Stimulated activated CD8-positive, alpha-beta memory T cell treated with anti-CD3 and anti-CD28 coated beads, Interleukin-12 subunit alpha, Interleukin-12 subunit beta, amount 100 ng/mL, for 4 hours (primary cell): ENCODE measurements around the gene ZNF91.
"Not testable (repeated sequence)": the region's sequence is repeated elsewhere in the genome, so short reads cannot be mapped to it uniquely, and the experiment has no call there.

Experiments
- DNase-seq: peaks from one replicate; pipeline ENCODE4 v3.0.0-alpha.2; 2020; ENCODE audit warnings: low read depth

ZNF91 gene

DNA sequence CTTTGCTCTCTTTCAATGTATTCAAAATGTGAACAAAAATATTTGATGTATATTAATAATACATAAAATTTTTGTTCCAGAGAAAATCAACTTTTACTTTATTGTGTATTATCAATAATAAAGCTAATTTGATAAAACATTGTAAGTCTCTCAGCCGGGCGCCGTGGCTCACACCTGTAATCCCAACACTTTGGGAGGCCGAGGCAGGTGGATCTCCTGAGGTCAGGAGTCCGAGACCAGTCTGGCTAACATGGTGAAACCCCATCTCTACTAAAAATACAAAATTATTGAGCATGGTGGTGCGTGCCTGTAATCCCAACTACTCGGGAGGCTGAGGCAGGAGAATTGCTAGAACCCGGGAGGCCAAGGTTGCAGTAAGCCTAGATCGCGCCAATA, 449 bp upstream of the ZNF91 start:
- not testable (repeated sequence) for DNase-seq

DNA sequence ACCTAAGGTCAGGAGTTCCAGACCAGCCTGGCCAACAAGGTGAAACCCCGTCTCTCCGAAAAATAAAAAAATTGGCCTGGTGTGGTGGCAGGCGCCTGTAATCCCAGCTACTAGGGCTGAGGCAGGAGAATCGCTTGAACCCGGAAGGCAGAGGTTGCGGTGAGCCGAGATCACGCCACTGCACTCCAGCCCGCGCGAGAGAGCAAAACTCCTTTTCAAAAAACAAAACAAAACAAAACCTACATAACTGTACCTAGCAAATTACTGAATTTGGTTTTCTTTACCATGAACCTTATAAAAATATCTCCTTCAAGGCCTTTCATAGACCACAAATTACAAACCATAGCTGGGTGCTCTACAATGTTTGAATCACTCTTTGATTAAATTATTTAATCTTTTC, 760 bp downstream of the ZNF91 start:
- no peak for DNase-seq

DNA sequence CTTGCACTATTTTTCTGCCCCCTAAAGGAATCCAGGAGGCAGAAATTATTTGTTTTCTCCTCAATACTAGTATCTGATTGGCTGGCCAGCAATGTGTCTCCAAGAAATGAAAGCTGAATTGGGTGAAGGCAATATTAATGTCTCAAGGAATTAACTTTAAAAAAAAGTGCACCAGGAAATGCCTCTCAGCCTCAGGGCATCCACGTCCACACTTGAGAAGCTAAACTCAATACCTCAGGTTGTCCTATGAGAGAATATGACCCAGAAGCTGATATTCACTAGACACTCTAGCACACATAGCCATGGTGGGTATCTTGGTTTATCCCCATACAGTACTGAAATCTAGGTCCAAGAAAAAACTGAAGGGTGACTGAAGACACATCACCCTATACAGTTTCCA, 2.1 kb downstream of the ZNF91 start:
- no peak for DNase-seq

DNA sequence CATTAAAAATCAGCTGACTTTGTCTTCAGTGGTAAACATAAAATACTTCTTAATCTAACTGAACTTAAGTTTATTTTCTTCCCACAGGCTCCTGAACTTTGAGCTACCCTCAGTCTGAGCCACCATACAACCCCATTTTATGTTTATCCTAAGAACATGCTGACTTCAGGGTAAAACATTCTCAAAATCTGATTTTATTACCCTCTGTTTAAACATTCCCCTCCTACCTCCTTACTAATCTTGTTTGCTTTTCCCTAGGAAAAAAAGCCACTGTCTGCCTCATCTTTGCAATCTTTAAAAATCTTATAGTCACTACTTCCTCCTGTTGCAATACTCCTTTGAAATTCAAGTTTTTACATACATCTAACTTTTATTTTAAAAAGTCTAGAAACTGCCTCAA, 4.0 kb downstream of the ZNF91 start:
- DNase-seq, result no peak

DNA sequence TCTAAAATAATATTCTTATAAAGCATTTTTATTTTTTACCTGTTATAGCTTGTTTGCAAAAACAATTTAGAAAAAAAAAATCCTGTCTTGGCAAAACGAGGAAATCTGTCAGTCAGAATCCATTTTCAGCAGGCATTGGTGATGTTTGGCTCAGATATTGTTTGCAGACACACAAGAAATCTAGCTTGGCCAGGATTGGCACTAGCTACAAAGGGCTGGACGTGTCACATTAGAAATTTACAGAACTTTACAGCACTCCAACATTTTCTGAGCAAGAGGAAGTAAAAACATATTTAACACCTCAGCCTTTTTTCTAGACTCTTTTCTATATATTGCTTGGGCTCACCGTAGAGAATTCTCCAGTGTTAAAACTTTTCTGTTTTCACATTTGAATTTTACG, 9.9 kb downstream of the ZNF91 start:
- DNase-seq, result no peak

DNA sequence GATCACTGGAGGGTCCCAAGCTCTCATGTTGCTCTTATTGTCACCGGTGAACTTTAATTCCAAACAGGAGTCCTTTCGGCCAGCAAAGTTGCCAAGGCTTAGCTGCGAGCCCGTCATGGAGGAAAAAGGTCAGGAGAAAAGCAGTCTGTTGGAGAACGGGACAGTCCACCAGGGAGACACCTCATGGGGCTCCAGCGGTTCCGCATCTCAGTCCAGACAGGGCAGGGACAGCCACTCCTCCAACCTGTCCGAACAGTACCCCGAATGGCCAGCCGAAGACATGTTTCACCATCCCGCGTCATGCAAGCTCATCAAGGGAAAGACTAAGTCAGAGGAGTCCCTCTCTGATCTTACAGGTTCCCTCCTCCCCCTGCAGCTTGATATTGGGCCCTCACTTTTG, 10.4 kb downstream of the ZNF91 start:
- DNase-seq, result no peak

DNA sequence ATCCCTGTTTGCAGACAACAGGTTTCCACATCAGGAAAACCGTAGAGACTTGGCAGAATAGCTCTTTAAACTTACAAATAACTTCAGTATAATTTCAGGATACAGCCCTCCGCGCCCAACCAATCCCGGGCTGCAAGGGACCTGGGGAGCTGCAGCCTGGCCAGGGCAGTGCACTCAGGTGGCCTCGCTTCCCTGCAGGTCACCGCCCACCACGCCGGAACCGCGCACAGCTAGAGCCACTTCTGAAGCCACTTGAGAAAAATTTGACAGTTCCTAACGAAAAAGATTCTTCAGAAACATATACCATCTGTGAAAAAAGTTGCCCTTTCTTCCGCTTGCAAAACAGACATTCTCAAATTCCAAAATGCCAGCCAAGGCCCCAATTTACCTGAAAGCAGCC, 11.1 kb downstream of the ZNF91 start:
- DNase-seq, result no peak

DNA sequence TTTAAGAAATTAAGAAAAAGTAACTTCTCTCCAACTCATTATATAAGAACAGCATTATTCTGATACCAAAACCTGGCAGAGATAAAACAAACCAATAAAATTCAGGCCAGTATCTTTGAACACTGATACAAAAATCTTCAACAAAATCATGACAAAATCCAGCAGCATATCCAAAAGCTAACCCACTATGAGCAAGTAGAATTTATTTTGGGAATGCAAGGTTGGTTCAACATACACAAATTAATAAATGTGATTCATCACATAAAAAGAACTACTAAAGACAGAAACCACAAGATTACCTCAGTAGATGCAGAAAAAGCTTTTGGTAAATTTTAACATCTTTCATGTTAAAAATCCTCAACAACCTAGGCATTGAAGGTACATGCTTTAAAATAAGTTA, 12.3 kb downstream of the ZNF91 start:
- no peak for DNase-seq

DNA sequence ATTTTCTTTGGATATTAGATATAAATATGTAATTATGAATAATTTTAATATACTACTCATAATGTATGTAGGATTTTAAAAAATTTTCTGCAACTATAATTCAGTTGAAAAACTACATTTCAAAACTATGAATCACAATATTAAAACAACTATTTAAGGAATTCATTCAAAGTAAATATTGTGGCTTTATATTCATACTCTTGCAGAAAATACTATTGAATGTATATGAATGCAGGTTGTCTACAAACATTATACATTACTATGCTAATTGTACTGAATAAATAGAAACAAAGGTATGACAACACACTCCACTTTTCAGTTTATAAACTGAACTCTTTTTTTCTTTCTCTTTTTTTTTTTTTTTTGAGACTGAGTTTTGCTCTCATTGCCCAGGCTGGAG, 14.2 kb downstream of the ZNF91 start:
- no peak for DNase-seq

DNA sequence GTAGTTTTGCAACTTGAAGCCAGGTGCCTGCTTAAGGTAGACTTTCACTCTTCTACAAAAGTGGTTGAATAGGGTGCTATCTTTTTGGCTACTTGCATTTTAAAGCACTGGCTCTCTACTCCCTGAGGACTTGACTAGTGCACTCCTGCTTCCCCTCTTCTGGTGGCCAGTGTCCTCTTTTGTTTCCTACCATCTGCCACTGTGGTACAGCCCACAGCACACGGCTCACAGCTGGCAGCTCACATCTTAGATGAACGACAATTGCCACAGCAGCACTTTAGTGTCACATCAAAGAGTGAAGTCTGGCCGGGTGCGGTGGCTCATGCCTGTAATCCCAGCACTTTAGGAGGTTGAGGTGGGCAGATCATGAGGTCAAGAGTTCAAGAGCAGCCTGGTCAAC, 15.6 kb downstream of the ZNF91 start:
- not testable (repeated sequence) for DNase-seq

DNA sequence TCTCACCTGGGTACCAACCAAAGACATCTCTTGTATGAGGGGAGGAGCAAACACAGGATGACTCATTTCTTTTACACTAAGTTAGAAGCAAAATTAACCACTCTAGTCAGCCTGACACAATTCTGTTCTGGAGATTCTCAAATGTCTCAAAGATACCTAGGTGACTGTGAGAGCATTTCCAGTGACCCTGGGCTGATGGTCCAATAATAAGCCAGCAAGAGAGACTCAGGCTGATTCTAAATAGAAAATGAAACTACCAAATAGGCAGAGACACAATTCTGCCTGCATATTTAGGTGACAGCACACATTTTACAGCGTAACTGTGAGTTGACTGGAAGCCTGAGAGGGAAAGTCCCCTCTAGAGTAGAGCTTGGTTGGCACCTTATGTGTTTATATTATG, 16.3 kb downstream of the ZNF91 start:
- no peak for DNase-seq

DNA sequence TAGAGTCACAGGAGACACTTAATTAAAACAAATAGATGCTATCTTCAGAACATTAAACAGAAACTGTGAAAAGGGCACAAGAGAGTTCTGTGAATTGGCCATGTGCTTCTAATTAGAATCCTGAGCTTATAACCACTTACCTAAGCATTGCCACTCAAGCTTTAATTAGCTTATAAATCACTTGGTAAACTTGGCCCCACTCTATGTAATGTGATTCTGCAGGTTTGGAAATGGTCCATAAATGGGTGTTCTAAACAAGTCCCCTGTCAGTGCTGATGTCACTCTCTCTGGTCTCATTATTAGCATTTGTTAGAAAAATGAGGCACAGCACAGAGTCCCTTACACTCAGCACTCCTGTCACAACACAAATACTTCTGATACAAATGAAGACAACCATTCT, 18.0 kb downstream of the ZNF91 start:
- DNase-seq, result no peak

DNA sequence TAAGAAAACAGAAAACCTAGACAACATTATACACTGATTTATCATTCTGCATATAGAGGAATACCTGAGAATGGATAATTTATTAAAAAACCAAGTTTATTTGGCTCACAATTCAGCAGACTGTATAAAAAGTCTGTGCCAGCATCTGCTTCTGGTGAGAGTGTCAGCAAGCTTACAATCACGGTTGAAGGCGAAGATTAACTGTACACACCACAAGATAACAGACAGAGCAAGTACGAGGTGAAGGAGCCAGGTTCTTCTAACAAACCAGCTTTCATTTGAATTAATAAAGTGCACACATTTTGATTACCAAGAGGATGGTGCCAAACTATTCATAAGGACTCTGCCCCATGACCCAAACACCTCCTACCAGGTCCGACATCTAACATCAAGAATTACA, 28.8 kb downstream of the ZNF91 start:
- DNase-seq, result no peak

DNA sequence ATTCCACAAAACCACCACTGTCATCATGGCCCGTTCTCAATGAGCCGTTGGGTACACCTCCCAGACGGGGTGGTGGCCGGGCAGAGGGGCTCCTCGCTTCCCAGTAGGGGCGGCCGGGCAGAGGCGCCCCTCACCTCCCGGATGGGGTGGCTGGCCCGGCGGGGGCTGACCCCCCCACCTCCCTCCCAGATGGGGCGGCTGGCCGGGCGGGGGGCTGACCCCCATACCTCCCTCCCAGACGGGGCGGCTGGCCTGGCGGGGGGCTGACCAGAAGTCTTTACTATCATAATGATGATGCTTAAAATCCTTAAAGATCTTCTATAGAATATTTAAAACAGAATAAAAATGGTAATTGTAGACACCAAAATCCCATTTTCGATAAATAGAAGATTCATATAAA, 29.2 kb downstream of the ZNF91 start:
- DNase-seq, result not testable (repeated sequence)

DNA sequence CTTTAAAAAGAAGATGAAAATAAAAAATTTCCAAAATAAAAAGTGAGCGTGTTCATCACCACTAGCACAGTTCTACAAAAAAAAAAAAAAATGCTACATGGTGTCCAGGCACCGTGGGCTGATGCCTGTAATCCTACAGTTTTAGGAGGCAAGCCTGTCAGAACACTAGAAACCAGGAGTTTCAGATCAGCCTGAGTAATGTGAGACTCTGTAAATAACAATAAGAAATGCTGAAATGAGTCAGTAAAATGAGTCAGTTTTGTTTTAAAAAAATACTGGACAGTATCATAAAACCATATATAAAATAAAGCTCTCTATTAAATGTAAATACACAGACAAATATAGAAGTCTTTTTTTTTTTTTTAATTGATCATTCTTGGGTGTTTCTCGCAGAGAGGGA, 30.0 kb downstream of the ZNF91 start:
- no peak for DNase-seq

DNA sequence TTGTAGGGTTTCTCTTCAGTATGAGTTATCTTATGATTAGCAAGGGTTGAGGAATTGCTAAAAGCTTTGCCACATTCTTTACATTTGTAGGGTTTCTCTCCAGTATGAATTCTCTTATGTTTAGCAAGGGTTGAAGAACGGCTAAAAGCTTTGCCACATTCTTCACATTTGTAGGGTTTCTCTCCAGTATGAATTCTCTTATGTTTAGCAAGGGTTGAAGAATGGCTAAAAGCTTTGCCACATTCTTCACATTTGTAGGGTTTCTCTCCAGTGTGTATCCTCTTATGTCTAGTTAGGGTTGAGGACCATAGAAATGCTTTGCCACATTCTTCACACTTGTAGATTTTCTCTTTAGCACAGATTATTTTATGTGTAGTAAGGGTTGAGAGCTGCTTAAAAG, 33.4 kb downstream of the ZNF91 start:
- DNase-seq, result not testable (repeated sequence)

DNA sequence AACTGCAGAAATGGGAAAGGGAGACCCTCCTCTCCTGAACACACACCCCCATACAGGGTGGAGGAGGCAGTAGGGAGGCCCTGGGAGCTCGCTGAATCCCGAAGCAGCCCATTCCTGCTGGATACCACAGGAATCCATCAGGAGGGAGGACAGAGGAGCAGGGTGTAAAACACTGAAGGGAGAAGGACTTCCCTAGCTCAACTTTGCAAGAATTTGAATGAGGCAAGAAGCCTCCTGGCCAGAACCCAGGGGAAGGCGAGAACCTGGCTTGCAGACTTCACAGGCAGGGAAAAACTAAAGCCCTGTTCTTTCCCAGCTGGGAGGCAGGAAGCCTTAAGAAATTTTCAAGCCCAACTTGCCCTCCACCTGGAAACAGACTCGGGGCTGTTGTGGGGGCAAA, 43.5 kb downstream of the ZNF91 start:
- DNase-seq, result no peak

DNA sequence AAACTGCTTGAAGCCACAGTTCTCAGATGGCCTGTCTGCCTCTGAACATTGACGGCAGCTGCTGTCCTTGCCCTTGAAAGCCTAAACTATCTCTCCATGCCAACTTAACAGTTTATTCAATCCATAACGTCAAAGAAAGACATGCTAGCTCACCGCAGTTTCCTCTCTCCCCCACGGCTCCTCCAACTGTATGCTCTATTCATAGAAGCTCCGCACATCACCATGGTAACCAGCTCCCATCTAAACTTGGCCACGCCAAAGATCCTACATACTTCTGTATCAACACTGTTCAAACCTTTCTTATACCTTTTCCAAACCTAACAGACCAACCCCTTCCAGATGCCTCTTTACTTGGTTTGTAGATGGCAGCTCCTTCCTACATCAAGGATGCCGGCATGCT, 48.6 kb downstream of the ZNF91 start:
- no peak for DNase-seq

DNA sequence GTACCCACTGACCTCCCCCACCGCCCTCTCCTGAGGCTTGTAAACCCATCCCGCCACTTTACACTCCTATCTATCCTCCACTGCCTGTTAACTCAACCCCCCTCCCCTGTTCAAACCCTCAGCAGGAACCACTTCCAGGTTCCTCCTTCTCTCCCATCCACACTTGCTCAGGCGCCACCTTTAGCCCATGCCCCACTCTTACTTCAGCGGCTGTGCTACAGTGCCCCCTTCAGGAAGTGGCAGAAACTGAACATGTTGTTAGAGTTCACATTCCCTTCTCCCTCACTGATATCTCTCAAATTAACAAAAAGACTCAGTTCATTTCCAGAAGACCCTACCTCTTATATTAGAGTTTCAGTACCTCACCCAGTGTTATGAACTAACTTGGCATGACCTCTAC, 49.4 kb downstream of the ZNF91 start:
- DNase-seq, result no peak

DNA sequence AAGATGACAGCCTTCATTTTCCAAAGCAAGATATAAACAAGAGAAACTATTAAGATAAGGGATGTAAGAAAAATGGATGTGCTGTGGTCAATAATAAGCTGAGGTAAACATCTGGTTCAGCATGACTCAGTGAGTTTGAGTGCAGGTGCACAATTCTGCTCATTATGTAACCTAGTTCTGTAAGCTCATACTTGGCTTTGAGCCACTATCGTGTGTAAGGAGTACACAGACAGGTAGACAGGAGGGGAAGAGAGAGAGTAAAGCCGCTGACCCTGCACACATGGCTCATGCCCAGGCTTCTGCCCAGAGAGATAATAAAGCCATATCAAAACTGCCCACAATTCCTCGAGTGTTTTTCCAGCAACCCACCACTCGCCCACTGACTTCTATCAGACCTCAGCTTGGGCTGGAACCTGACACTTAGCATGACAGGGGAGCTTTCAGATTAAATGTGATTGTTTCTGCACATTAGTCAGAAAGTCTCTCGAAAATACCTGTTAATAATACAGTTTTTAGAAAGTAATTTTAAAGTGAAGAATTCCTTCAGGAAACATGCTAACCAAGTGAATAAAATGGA, 51.7 kb downstream of the ZNF91 start:
- DNase-seq, result no peak

DNA sequence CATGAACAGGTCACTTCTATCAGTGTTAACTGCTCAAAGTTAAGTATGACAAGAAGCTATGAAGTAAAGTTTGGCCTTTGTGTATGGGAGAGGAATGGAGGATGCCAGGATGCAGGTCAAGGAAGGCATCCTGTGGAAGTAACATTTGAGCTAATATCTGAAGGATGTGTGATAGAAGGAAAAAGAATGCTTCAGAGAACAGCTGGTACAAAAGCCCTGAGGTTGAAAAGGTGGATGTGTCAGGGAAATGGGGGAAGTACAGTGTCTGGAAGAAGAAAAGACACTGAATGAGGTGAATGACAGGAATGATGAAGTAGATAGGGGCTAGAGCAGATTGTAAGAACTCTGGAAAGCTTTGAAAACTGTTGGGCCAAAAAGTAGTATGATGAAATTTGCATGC, 67.1 kb downstream of the ZNF91 start:
- no peak for DNase-seq

DNA sequence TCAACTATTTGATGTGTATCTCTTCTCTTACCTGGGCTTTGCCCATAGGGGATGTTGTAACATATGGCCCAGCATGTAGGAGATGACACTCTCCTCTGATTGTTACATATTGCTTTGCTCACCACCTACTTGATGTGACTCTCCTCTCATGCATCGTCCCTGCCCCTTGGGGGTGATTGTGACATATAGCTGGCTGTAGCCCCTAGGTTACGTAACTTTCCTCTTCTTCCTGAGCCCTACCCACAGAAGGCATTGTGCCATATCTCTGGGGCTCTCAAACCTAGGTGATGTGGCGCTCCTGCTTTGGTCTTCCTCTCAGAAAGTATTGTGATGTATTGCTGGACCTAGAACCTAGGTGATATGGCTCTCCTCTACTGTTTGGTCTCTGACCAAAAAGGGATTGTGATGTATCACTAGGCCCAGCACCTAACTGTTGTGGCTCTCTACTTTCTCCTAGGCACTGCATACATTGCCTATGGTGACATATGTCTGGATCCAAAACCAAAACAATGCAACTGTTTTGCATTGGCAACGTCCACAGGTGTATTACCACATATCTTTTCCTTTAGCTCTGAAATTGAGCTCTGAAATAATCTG, 73.2 kb downstream of the ZNF91 start:
- no peak for DNase-seq

DNA sequence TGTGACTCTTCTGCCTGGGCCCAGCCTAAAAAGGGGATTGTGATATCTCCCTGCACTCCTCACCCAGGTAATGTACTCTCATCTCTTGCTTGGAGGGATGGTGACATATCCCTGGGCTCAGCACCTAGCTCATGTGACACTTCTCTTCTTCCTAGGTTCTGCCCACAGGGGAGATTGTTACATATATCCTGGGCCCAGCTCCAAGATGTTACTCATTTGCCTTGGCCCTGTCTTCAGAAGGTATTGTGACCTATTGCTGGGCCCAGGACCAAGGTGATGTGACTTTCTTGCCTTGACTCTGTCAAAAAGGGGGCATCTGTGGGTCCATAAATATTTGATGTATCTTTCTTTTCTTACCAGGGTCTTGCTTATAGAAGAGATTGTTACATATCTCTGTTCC, 73.9 kb downstream of the ZNF91 start:
- DNase-seq, result not testable (repeated sequence)

DNA sequence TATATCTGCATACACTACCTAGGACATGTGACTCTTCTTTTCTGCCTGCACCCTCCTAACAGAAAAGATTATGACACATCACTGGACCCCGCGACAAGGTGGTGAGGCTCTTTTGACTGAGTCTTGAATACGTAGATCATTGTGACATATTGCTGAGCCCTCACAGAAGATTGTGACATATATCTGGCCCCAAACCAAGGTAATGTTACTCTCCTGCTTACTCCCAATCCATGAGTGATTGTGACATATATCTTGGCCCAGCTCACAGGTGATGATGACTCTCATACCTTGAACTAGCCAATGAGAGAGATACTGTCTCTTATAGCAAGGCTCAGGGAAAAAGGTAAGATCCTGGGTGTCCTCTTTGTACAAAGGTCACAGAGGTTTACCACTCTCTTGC, 75.7 kb downstream of the ZNF91 start:
- DNase-seq, result not testable (repeated sequence)

DNA sequence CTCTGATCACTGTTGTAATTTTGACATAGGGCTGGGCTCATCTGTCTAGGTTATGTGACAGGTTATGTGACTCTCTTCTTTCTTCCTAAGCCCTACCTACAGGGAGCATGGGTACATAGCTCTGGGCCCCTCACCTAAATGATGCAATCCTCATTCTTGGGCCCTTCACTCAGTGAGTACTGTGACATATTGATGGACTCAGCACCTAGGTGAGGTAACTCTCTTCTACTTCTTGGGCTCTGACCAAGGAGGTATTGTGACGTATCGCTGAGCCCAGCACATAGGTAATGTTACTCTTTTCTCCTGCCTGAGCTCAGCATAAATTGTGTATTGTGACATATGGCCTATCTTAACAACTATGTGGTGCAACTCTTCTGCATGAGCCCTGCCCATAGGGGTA, 76.3 kb downstream of the ZNF91 start:
- DNase-seq, result not testable (repeated sequence)
